Measurements from ENCODE around the gene QRICH2.

The QRICH2 gene

GRCh38 chr17:76272541-76273444, 35.3 kb downstream of the QRICH2 start:
- no peak overlapping the region for H3K14ac ChIP-seq (ENCODE audit: low read length in 2 of 2)
- no peak overlapping the region for H4K91ac ChIP-seq (ENCODE audit: low read length)
- no peak overlapping the region for H3K4me2 ChIP-seq (ENCODE audit: low read length, poor library complexity, severe bottlenecking)
- no peak overlapping the region for H3K4me3 ChIP-seq (ENCODE audit: insufficient read depth in 1 of 2, low read depth in 1 of 2, low read length in 2 of 2)
- H3K4me1 ChIP-seq (ENCODE audit: control insufficient read depth, insufficient read depth, low read depth, low read length), result peaks cover 71% of the 10 kb centered on the region
- H3K36me3 ChIP-seq (ENCODE audit: control insufficient read depth in 1 of 2, insufficient read depth in 2 of 2, low read depth in 1 of 2, low read length in 2 of 2), result peaks cover 16 to 55% of the 10 kb centered on the region in 2 experiments
- no peak overlapping the region for H2BK15ac ChIP-seq (ENCODE audit: low read depth, poor library complexity, severe bottlenecking)
- H3K27me3 ChIP-seq (ENCODE audit: control insufficient read depth in 1 of 2, insufficient read depth in 1 of 2, low read length in 2 of 2), result no peaks in the 10 kb centered on the region
- H3K23ac ChIP-seq (ENCODE audit: low read length in 2 of 2), result no peak overlapping the region
- H3K27ac ChIP-seq (ENCODE audit: low read length, poor library complexity, severe bottlenecking), result no peak overlapping the region
- WGBS, result 89% methylated on average over 16 of the region's 19 CpGs
- H2AK5ac ChIP-seq (ENCODE audit: low read length, severe bottlenecking), result peak overlapping the region; percentile 47
- no peaks in the 10 kb centered on the region for H3K9me3 ChIP-seq (ENCODE audit: control insufficient read depth, low read length)
- peak; percentile 52 for DNase-seq
- H2BK120ac ChIP-seq (ENCODE audit: low read depth, low read length), result no peak overlapping the region
- H3K9ac ChIP-seq (ENCODE audit: low read length), result peak overlapping the region; percentile 61
- H2AFZ ChIP-seq (ENCODE audit: low read depth, low read length), result no peak overlapping the region
- no peak overlapping the region for H3K4ac ChIP-seq (ENCODE audit: low read depth in 1 of 2, low read length in 2 of 2)
- no peak overlapping the region for H2BK12ac ChIP-seq (ENCODE audit: low read length in 2 of 2)
- H3K18ac ChIP-seq (ENCODE audit: low read depth in 1 of 2, low read length in 2 of 2), result no peak overlapping the region
- no peak overlapping the region for H4K8ac ChIP-seq (ENCODE audit: low read length)
- peaks cover 16% of the 10 kb centered on the region for H3K79me1 ChIP-seq (replicated peaks; ENCODE audit: low read length, poor library complexity, severe bottlenecking)
- H2BK5ac ChIP-seq (ENCODE audit: low read depth, low read length, poor library complexity, severe bottlenecking), result peak overlapping the region; percentile 3

- 78% methylated on average over 38 of the region's 38 CpGs for WGBS
Observed at GRCh38 chr17:76271669-76272540, 36.2 kb downstream of the QRICH2 start.

GRCh38 chr17:76270770-76271668, 37.1 kb downstream of the QRICH2 start:
- no peak overlapping the region for H2BK120ac ChIP-seq (ENCODE audit: low read depth, low read length)
- no peak overlapping the region for H3K4ac ChIP-seq (ENCODE audit: low read depth in 1 of 2, low read length in 2 of 2)
- DNase-seq, result no peak
- H3K36me3 ChIP-seq (ENCODE audit: control insufficient read depth in 1 of 2, insufficient read depth in 2 of 2, low read depth in 1 of 2, low read length in 2 of 2), result peaks cover 20 to 46% of the 10 kb centered on the region in 2 experiments
- WGBS, result 98% methylated on average over 14 of the region's 14 CpGs
- H3K4me1 ChIP-seq (ENCODE audit: control insufficient read depth, insufficient read depth, low read depth, low read length), result peaks cover 67% of the 10 kb centered on the region
- no peak overlapping the region for H2BK15ac ChIP-seq (ENCODE audit: low read depth, poor library complexity, severe bottlenecking)
- H3K9ac ChIP-seq (ENCODE audit: low read length), result peak overlapping the region; percentile 61
- peaks cover 16% of the 10 kb centered on the region for H3K79me1 ChIP-seq (replicated peaks; ENCODE audit: low read length, poor library complexity, severe bottlenecking)
- H3K18ac ChIP-seq (ENCODE audit: low read depth in 1 of 2, low read length in 2 of 2), result no peak overlapping the region
- H2AFZ ChIP-seq (ENCODE audit: low read depth, low read length), result no peak overlapping the region
- no peak overlapping the region for H3K23ac ChIP-seq (ENCODE audit: low read length in 2 of 2)
- no peaks in the 10 kb centered on the region for H3K27me3 ChIP-seq (ENCODE audit: control insufficient read depth in 1 of 2, insufficient read depth in 1 of 2, low read length in 2 of 2)
- H2BK5ac ChIP-seq (ENCODE audit: low read depth, low read length, poor library complexity, severe bottlenecking), result no peak overlapping the region
- H3K4me3 ChIP-seq (ENCODE audit: insufficient read depth in 1 of 2, low read depth in 1 of 2, low read length in 2 of 2), result no peak overlapping the region
- H3K4me2 ChIP-seq (ENCODE audit: low read length, poor library complexity, severe bottlenecking), result no peak overlapping the region
- H3K9me3 ChIP-seq (ENCODE audit: control insufficient read depth, low read length), result no peaks in the 10 kb centered on the region
- no peak overlapping the region for H4K8ac ChIP-seq (ENCODE audit: low read length)
- H2BK12ac ChIP-seq (ENCODE audit: low read length in 2 of 2), result peak overlapping the region in 1 of 2 experiments; percentile 25
- H3K14ac ChIP-seq (ENCODE audit: low read length in 2 of 2), result peak overlapping the region in 1 of 2 experiments; percentile 81
- H2AK5ac ChIP-seq (ENCODE audit: low read length, severe bottlenecking), result peak overlapping the region; percentile 60
- H4K91ac ChIP-seq (ENCODE audit: low read length), result peak overlapping the region; percentile 62
- H3K27ac ChIP-seq (ENCODE audit: low read length, poor library complexity, severe bottlenecking), result no peak overlapping the region

More at GRCh38 chr17:76271669-76272540, 36.2 kb downstream of the QRICH2 start:
- Histone ChIP-seq H3K4me3 (ENCODE audit: insufficient read depth in 1 of 2, low read depth in 1 of 2, low read length in 2 of 2) (peak overlapping the region in 1 of 2 experiments; percentile 41), H3K27me3 (ENCODE audit: control insufficient read depth in 1 of 2, insufficient read depth in 1 of 2, low read length in 2 of 2) (no peaks in the 10 kb centered on the region), H3K4me2 (ENCODE audit: low read length, poor library complexity, severe bottlenecking) (no peak overlapping the region), H2AK5ac (ENCODE audit: low read length, severe bottlenecking) (peak overlapping the region; percentile 47), H2BK120ac (ENCODE audit: low read depth, low read length) (no peak overlapping the region), H3K4me1 (ENCODE audit: control insufficient read depth, insufficient read depth, low read depth, low read length) (peaks cover 70% of the 10 kb centered on the region), H4K8ac (ENCODE audit: low read length) (peak overlapping the region; percentile 45), H3K14ac (ENCODE audit: low read length in 2 of 2) (no peak overlapping the region), H2BK12ac (ENCODE audit: low read length in 2 of 2) (peak overlapping the region in 1 of 2 experiments; percentile 76), H4K91ac (ENCODE audit: low read length) (peak overlapping the region; percentile 75), H3K9me3 (ENCODE audit: control insufficient read depth, low read length) (no peaks in the 10 kb centered on the region), H2AFZ (ENCODE audit: low read depth, low read length) (no peak overlapping the region), H3K36me3 (ENCODE audit: control insufficient read depth in 1 of 2, insufficient read depth in 2 of 2, low read depth in 1 of 2, low read length in 2 of 2) (peaks cover 19 to 49% of the 10 kb centered on the region in 2 experiments), H3K79me1 (replicated peaks; ENCODE audit: low read length, poor library complexity, severe bottlenecking) (peaks cover 16% of the 10 kb centered on the region), H3K4ac (ENCODE audit: low read depth in 1 of 2, low read length in 2 of 2) (no peak overlapping the region), H3K23ac (ENCODE audit: low read length in 2 of 2) (no peak overlapping the region), H2BK15ac (ENCODE audit: low read depth, poor library complexity, severe bottlenecking) (no peak overlapping the region), H3K27ac (ENCODE audit: low read length, poor library complexity, severe bottlenecking) (no peak overlapping the region), H3K18ac (ENCODE audit: low read depth in 1 of 2, low read length in 2 of 2) (peak overlapping the region in 1 of 2 experiments; percentile 28), H2BK5ac (ENCODE audit: low read depth, low read length, poor library complexity, severe bottlenecking) (no peak overlapping the region), H3K9ac (ENCODE audit: low read length) (peak overlapping the region; percentile 61)
- peak; percentile 41 for DNase-seq

Measured in mesenchymal stem cell (in vitro differentiated cells and primary cell).